ENCODE results near the gene CDYL2. TPM values are rescaled to one million over a fixed set of nuclear protein-coding genes. Genes with fewer than 3 reads are reported as not detected.

Gene CDYL2
- total RNA-seq, 1 experiment from 2014 or later = 2.5 TPM

Other genes starting within 250 kb of the CDYL2 start
- gene CMC2, start 202.3 kb upstream of the CDYL2 start, total RNA-seq (2014; rRNA removed; shearing (Covaris generic)) = 205 and 305 TPM in 2 replicates
- 82.5 and 109 TPM in 2 replicates for gene CENPN, start 202.6 kb upstream of the CDYL2 start, total RNA-seq (2014; rRNA removed; shearing (Covaris generic))
- 24.6 and 45.4 TPM in 2 replicates for gene ATMIN, start 231.2 kb upstream of the CDYL2 start, total RNA-seq (2014; rRNA removed; shearing (Covaris generic))

Data from SJSA1 (cell line).